Breast epithelium (tissue), 4 donors: ENCODE data around the gene WBP1. TPM values are rescaled to one million over a fixed set of nuclear protein-coding genes. Genes with fewer than 3 reads are reported as not detected.

ENCODE experiments used
- DNase-seq, 2 donors: peaks; one replicate each; pipeline ENCODE4 v3.0.0-alpha.2; 2019; ENCODE audit warnings: low spot score in 2 of 2
- H3K27ac ChIP-seq, 2 donors: fragments of 200-600 bp; sonication (generic) in 1 of 2; one replicate each; pipeline ENCODE4 v1.5.1; 2016 to 2019; ENCODE audit warnings: mild to moderate bottlenecking in 1 of 2
- H3K27me3 ChIP-seq, 2 donors: fragments of 200-600 bp; sonication (generic) in 1 of 2; one replicate each; pipeline versions ENCODE4 v1.5.1 to v1.6.0; 2017 to 2019; ENCODE audit warnings: control low read depth in 1 of 2, mild to moderate bottlenecking in 1 of 2
- H3K36me3 ChIP-seq: fragments of 200-600 bp; one replicate; pipeline ENCODE4 v1.5.1; 2019
- H3K4me1 ChIP-seq, 2 donors: fragments of 200-600 bp; sonication (generic); one replicate each; pipeline ENCODE4 v1.5.1; 2016 to 2019; ENCODE audit warnings: control low read depth in 1 of 2
- H3K4me3 ChIP-seq, 3 donors: fragments of 200-600 bp; sonication (generic); 1 replicate in 2 of 3; 2 replicates in 1 of 3; pipeline ENCODE4 v1.5.1; 2016 to 2019; ENCODE audit warnings: mild to moderate bottlenecking in 3 of 3, moderate library complexity in 2 of 3
- H3K9me3 ChIP-seq, 2 donors: fragments of 200-600 bp; sonication (generic) in 1 of 2; one replicate each; pipeline ENCODE4 v1.5.1; 2016 to 2019; ENCODE audit warnings: control low read depth in 1 of 2
- POLR2A ChIP-seq: fragments of 450-650 bp; IDR thresholded peaks from one replicate; pipeline ENCODE4 v1.6.1; 2016; ENCODE audit warnings: antibody characterized with exemption, mild to moderate bottlenecking, moderate library complexity
- POLR2AphosphoS5 ChIP-seq, 3 donors: sonication (generic); formaldehyde crosslinking; IDR thresholded peaks; one replicate each; pipeline ENCODE4 v1.6.1; 2017; ENCODE audit warnings: antibody characterized with exemption in 3 of 3
- intact Hi-C: fragments of 100-400 bp; cut with DNase I; formaldehyde crosslinking; loops from one replicate; pipeline ENCODE4 v1.15.1; 2023; ENCODE audit warnings: low total_unique reads
- total RNA-seq, 3 donors: library from RNA; depleted of rRNA; stranded (reverse); fragments of >200 nt; gene quantifications; one replicate each; pipeline ENCODE4 v1.1.0, GENCODE V29; 2016
- TF ChIP-seq, protein P1 (sequence below), 3 donors: fragments of 450-650 bp; IDR thresholded peaks; one replicate each; pipeline ENCODE4 v1.5.1; 2016 to 2017; ENCODE audit warnings: antibody characterized with exemption in 3 of 3, mild to moderate bottlenecking in 3 of 3, moderate library complexity in 3 of 3

The WBP1 gene
- total RNA-seq, 3 donors from 2014 or later: 58.0 to 70.0 (median 61.9) TPM

- TF ChIP-seq, protein P1, sequence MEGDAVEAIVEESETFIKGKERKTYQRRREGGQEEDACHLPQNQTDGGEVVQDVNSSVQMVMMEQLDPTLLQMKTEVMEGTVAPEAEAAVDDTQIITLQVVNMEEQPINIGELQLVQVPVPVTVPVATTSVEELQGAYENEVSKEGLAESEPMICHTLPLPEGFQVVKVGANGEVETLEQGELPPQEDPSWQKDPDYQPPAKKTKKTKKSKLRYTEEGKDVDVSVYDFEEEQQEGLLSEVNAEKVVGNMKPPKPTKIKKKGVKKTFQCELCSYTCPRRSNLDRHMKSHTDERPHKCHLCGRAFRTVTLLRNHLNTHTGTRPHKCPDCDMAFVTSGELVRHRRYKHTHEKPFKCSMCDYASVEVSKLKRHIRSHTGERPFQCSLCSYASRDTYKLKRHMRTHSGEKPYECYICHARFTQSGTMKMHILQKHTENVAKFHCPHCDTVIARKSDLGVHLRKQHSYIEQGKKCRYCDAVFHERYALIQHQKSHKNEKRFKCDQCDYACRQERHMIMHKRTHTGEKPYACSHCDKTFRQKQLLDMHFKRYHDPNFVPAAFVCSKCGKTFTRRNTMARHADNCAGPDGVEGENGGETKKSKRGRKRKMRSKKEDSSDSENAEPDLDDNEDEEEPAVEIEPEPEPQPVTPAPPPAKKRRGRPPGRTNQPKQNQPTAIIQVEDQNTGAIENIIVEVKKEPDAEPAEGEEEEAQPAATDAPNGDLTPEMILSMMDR (IDR thresholded peaks at IDR 0.05): peak in 1 of 3 donors; percentile 17
- peak; percentile 89 to 95 (median 94) for TF ChIP-seq POLR2AphosphoS5 (IDR thresholded peaks at IDR 0.05)
- peak; percentile 13 for TF ChIP-seq POLR2A
- H3K4me3 ChIP-seq: peak within 1 kb of the TSS; percentile 63 to 87 (median 82)
- H3K27me3 ChIP-seq: peaks cover 0 to 5% of the 10 kb centered on the region in 2 donors
- peak; percentile 98 to 99 for DNase-seq
- no peaks in the 10 kb centered on the region for H3K9me3 ChIP-seq
- peaks cover 0 to 19% of the 10 kb centered on the region in 2 donors for H3K4me1 ChIP-seq
- H3K27ac ChIP-seq: peak within 1 kb of the TSS; percentile 99
- intact Hi-C loops: no loop called here
- H3K36me3 ChIP-seq: no peaks in the 10 kb centered on the region
Measured at GRCh38 chr2:74507145-74507925, 49.1 kb downstream of the WBP1 start, which contains the start of gene PCGF1. Gene PCGF1, minus strand, starts transcription at chr2:74507695. Its CDS starts 27 bp downstream, at chr2:74507668.

DNA sequence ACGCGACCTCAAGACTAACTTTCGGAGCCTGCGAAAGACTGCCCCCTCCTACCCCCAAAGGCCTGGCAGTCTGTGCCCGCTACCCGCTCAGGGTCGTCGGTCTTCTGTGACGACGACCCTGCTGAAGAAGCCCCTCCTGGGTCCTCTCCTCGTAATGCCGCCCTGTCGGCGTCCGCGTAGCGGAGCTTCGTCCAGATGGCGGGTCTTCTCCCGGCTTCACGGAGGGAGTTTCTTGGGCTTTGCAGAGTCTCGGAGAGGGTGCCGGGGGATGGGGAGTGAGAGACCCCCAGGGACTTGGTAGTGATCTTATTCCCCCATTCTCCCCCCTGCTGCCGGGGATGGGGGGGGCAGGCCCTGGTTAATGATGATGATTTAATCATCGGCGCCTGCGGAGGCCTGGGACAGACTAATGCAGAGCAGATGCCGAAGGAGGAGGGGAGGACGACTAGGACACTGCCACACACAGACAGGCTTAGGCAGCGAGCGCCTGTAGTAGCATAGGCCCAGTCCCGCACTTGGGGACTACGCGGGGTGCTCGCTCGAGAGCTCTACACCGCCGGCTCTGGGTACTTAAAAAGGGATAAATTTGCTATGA lies 49.8 kb downstream of the WBP1 start:
- peak overlapping the region; percentile 63 to 87 (median 82) for H3K4me3 ChIP-seq
- H3K27ac ChIP-seq: peak overlapping the region; percentile 99
- TF ChIP-seq POLR2AphosphoS5 (IDR thresholded peaks at IDR 0.05) (no peak), POLR2A (no peak)
- TF ChIP-seq, protein P1 (IDR thresholded peaks at IDR 0.05): no peak
- DNase-seq: peak in 1 of 2 donors; percentile 37
- no peaks in the 10 kb centered on the region for H3K36me3 ChIP-seq
- intact Hi-C loops: no loop called here
- H3K9me3 ChIP-seq: no peaks in the 10 kb centered on the region
- H3K27me3 ChIP-seq: peaks cover 1 to 12% of the 10 kb centered on the region in 2 donors
- peaks cover 0 to 19% of the 10 kb centered on the region in 2 donors for H3K4me1 ChIP-seq

- Histone ChIP-seq H3K27ac (no peak overlapping the region), H3K4me1 (peaks cover 0 to 17% of the 10 kb centered on the region in 2 donors), H3K4me3 (no peak overlapping the region), H3K9me3 (no peaks in the 10 kb centered on the region), H3K27me3 (peaks cover 13 to 34% of the 10 kb centered on the region in 2 donors), H3K36me3 (no peaks in the 10 kb centered on the region)
- DNase-seq: no peak
- TF ChIP-seq POLR2A: no peak
- intact Hi-C loops: no loop called here
Measured at GRCh38 chr2:74510272-74510671, 52.0 kb downstream of the WBP1 start.

Other genes starting within 250 kb of the WBP1 start
- 1 to 10 TPM; 2.1 to 9.2 (median 6.2) TPM for gene SLC4A5, start 115.0 kb upstream of the WBP1 start, total RNA-seq
- gene DCTN1, start 78.1 kb upstream of the WBP1 start, total RNA-seq: 100 to 1,000 TPM in 2 of 3 donors, 10 to 100 TPM in 1; 92.2 to 125 (median 103) TPM
- gene C2orf81, start 36.8 kb upstream of the WBP1 start, total RNA-seq: 1 to 10 TPM in 2 of 3 donors, under 1 TPM in 1; 0.64 to 1.6 (median 1.3) TPM
- gene WDR54, start 36.7 kb upstream of the WBP1 start, total RNA-seq: 10 to 100 TPM in 1 of 3 donors, 1 to 10 TPM in 2; 6.7 to 13.1 (median 9.4) TPM
- 10 to 100 TPM in 2 of 3 donors, 1 to 10 TPM in 1; 9.3 to 49.9 (median 36.7) TPM for gene RTKN, start 16.5 kb upstream of the WBP1 start, total RNA-seq
- 10 to 100 TPM; 12.6 to 26.2 (median 24.4) TPM for gene INO80B, start 3.4 kb upstream of the WBP1 start, total RNA-seq
- gene MOGS, start 6.9 kb downstream of the WBP1 start, total RNA-seq: 10 to 100 TPM; 24.0 to 47.3 (median 44.6) TPM
- gene MRPL53, start 14.2 kb downstream of the WBP1 start, total RNA-seq: 10 to 100 TPM; 17.9 to 49.0 (median 48.2) TPM
- gene CCDC142, start 24.6 kb downstream of the WBP1 start, total RNA-seq: 10 to 100 TPM; 10.6 to 38.0 (median 27.1) TPM
- gene TTC31, start 24.6 kb downstream of the WBP1 start, total RNA-seq: 10 to 100 TPM; 21.6 to 32.0 (median 27.8) TPM
- 1 to 10 TPM in 2 of 3 donors, under 1 TPM in 1; 0.29 to 4.6 (median 1.3) TPM for gene LBX2, start 41.2 kb downstream of the WBP1 start, total RNA-seq
- gene PCGF1, start 49.3 kb downstream of the WBP1 start, total RNA-seq: 10 to 100 TPM; 18.3 to 20.3 (median 19.8) TPM
- gene TLX2, start 56.0 kb downstream of the WBP1 start, total RNA-seq: not detected
- under 1 TPM in 1 of 3 donors, not detected in 2; 0.66 TPM for gene DQX1, start 67.8 kb downstream of the WBP1 start, total RNA-seq
- gene AUP1, start 71.3 kb downstream of the WBP1 start, total RNA-seq: 100 to 1,000 TPM; 108 to 130 (median 128) TPM
- 10 to 100 TPM; 32.1 to 34.5 (median 32.5) TPM for gene HTRA2, start 71.5 kb downstream of the WBP1 start, total RNA-seq
- gene LOXL3, start 95.5 kb downstream of the WBP1 start, total RNA-seq: 1 to 10 TPM; 3.7 to 7.8 (median 6.6) TPM
- gene DOK1, start 96.3 kb downstream of the WBP1 start, total RNA-seq: 10 to 100 TPM; 11.0 to 33.3 (median 13.1) TPM
- 1 to 10 TPM in 1 of 3 donors, under 1 TPM in 2; 0.29 to 3.4 (median 0.66) TPM for gene M1AP, start 189.9 kb downstream of the WBP1 start, total RNA-seq
- gene SEMA4F, start 195.8 kb downstream of the WBP1 start, total RNA-seq: 1 to 10 TPM; 4.6 to 8.8 (median 8.5) TPM